ENCODE measurements around the gene CFAP74. TPM values are rescaled to one million over a fixed set of nuclear protein-coding genes. Genes with fewer than 3 reads are reported as not detected.
A peak's percentile ranks its signal among the peaks of the same experiment; 100 is the strongest.

The CFAP74 gene
- total RNA-seq, 1 donor from 2014 or later: under 0.01 TPM

- Histone ChIP-seq H3K27me3 (ENCODE audit: control insufficient read depth in 3 of 3, insufficient read depth in 3 of 3, low read length in 3 of 3) (peaks cover 4 to 11% (median 10%) of the 10 kb centered on the region in 3 donors), H3K4me3 (ENCODE audit: low read length in 3 of 3) (no peak overlapping the region), H3K27ac (ENCODE audit: low read depth, low read length) (no peak overlapping the region), H3K9me3 (ENCODE audit: control insufficient read depth in 3 of 3, low read length in 3 of 3) (no peaks in the 10 kb centered on the region), H3K36me3 (ENCODE audit: control insufficient read depth in 3 of 3, insufficient read depth in 3 of 3, low read length in 3 of 3) (no peaks in the 10 kb centered on the region), H3K4me1 (ENCODE audit: control insufficient read depth in 3 of 3, insufficient read depth in 3 of 3, low read length in 3 of 3) (peaks cover 28 to 49% (median 40%) of the 10 kb centered on the region in 3 donors), H3K9ac (ENCODE audit: low read depth in 1 of 3, low read length in 3 of 3) (peak overlapping the region in 2 of 3 donors; percentile 32 to 62)
Observed at GRCh38 chr1:1893997-1894353, 109.6 kb downstream of the CFAP74 start.

GRCh38 chr1:1893291-1893985 lies 110.1 kb downstream of the CFAP74 start:
- Histone ChIP-seq H3K4me1 (ENCODE audit: control insufficient read depth in 3 of 3, insufficient read depth in 3 of 3, low read length in 3 of 3) (peaks cover 33 to 54% (median 44%) of the 10 kb centered on the region in 3 donors), H3K9ac (ENCODE audit: low read depth in 1 of 3, low read length in 3 of 3) (peak overlapping the region in 2 of 3 donors; percentile 33 to 50), H3K36me3 (ENCODE audit: control insufficient read depth in 3 of 3, insufficient read depth in 3 of 3, low read length in 3 of 3) (no peaks in the 10 kb centered on the region), H3K27ac (ENCODE audit: low read depth, low read length) (no peak overlapping the region), H3K9me3 (ENCODE audit: control insufficient read depth in 3 of 3, low read length in 3 of 3) (no peaks in the 10 kb centered on the region), H3K27me3 (ENCODE audit: control insufficient read depth in 3 of 3, insufficient read depth in 3 of 3, low read length in 3 of 3) (peaks cover 4 to 11% (median 10%) of the 10 kb centered on the region in 3 donors), H3K4me3 (ENCODE audit: low read length in 3 of 3) (no peak overlapping the region)

GRCh38 chr1:1892763-1893120 lies 110.8 kb downstream of the CFAP74 start:
- Histone ChIP-seq H3K27ac (ENCODE audit: low read depth, low read length) (peak overlapping the region; percentile 76), H3K36me3 (ENCODE audit: control insufficient read depth in 3 of 3, insufficient read depth in 3 of 3, low read length in 3 of 3) (no peaks in the 10 kb centered on the region), H3K27me3 (ENCODE audit: control insufficient read depth in 3 of 3, insufficient read depth in 3 of 3, low read length in 3 of 3) (peaks cover 4 to 11% (median 10%) of the 10 kb centered on the region in 3 donors), H3K4me3 (ENCODE audit: low read length in 3 of 3) (peak overlapping the region in 2 of 3 donors; percentile 86 to 87), H3K9ac (ENCODE audit: low read depth in 1 of 3, low read length in 3 of 3) (peak overlapping the region in 2 of 3 donors; percentile 80 to 93), H3K4me1 (ENCODE audit: control insufficient read depth in 3 of 3, insufficient read depth in 3 of 3, low read length in 3 of 3) (peaks cover 38 to 57% (median 48%) of the 10 kb centered on the region in 3 donors), H3K9me3 (ENCODE audit: control insufficient read depth in 3 of 3, low read length in 3 of 3) (no peaks in the 10 kb centered on the region)

- Histone ChIP-seq H3K36me3 (ENCODE audit: control insufficient read depth in 3 of 3, insufficient read depth in 3 of 3, low read length in 3 of 3) (no peaks in the 10 kb centered on the region), H3K27ac (ENCODE audit: low read depth, low read length) (peak overlapping the region; percentile 76), H3K9me3 (ENCODE audit: control insufficient read depth in 3 of 3, low read length in 3 of 3) (no peaks in the 10 kb centered on the region), H3K4me3 (ENCODE audit: low read length in 3 of 3) (peak overlapping the region; percentile 68 to 87 (median 86)), H3K9ac (ENCODE audit: low read depth in 1 of 3, low read length in 3 of 3) (peak overlapping the region; percentile 80 to 93 (median 81)), H3K27me3 (ENCODE audit: control insufficient read depth in 3 of 3, insufficient read depth in 3 of 3, low read length in 3 of 3) (peaks cover 4 to 11% (median 10%) of the 10 kb centered on the region in 3 donors), H3K4me1 (ENCODE audit: control insufficient read depth in 3 of 3, insufficient read depth in 3 of 3, low read length in 3 of 3) (peaks cover 43 to 57% (median 50%) of the 10 kb centered on the region in 3 donors)
Observed at GRCh38 chr1:1892079-1892762, 111.4 kb downstream of the CFAP74 start.

GRCh38 chr1:1891349-1892078 lies 112.1 kb downstream of the CFAP74 start:
- Histone ChIP-seq H3K36me3 (ENCODE audit: control insufficient read depth in 3 of 3, insufficient read depth in 3 of 3, low read length in 3 of 3) (no peaks in the 10 kb centered on the region), H3K4me1 (ENCODE audit: control insufficient read depth in 3 of 3, insufficient read depth in 3 of 3, low read length in 3 of 3) (peaks cover 47 to 57% (median 50%) of the 10 kb centered on the region in 3 donors), H3K27me3 (ENCODE audit: control insufficient read depth in 3 of 3, insufficient read depth in 3 of 3, low read length in 3 of 3) (peaks cover 4 to 11% (median 10%) of the 10 kb centered on the region in 3 donors), H3K4me3 (ENCODE audit: low read length in 3 of 3) (peak overlapping the region; percentile 68 to 87 (median 86)), H3K9ac (ENCODE audit: low read depth in 1 of 3, low read length in 3 of 3) (peak overlapping the region; percentile 80 to 93 (median 81)), H3K9me3 (ENCODE audit: control insufficient read depth in 3 of 3, low read length in 3 of 3) (no peaks in the 10 kb centered on the region), H3K27ac (ENCODE audit: low read depth, low read length) (peak overlapping the region; percentile 76)

- Histone ChIP-seq H3K4me1 (ENCODE audit: control insufficient read depth in 3 of 3, insufficient read depth in 3 of 3, low read length in 3 of 3) (peaks cover 49 to 56% (median 50%) of the 10 kb centered on the region in 3 donors), H3K27me3 (ENCODE audit: control insufficient read depth in 3 of 3, insufficient read depth in 3 of 3, low read length in 3 of 3) (peaks cover 1 to 8% (median 7%) of the 10 kb centered on the region in 3 donors), H3K36me3 (ENCODE audit: control insufficient read depth in 3 of 3, insufficient read depth in 3 of 3, low read length in 3 of 3) (no peaks in the 10 kb centered on the region)
Observed at GRCh38 chr1:1890506-1891348, 112.9 kb downstream of the CFAP74 start, which contains the start of gene GNB1. TSS of gene GNB1 (minus strand) at chr1:1891087. CDS start at chr1:1825453, 65,634 bp downstream.

GRCh38 chr1:1889847-1890505 lies 113.6 kb downstream of the CFAP74 start:
- peak overlapping the region; percentile 51 for H3K27ac ChIP-seq (ENCODE audit: low read depth, low read length)
- H3K9ac ChIP-seq (ENCODE audit: low read depth in 1 of 3, low read length in 3 of 3): peak overlapping the region; percentile 74 to 80 (median 79)
- H3K4me1 ChIP-seq (ENCODE audit: control insufficient read depth in 3 of 3, insufficient read depth in 3 of 3, low read length in 3 of 3): peaks cover 41 to 48% (median 46%) of the 10 kb centered on the region in 3 donors
- no peaks in the 10 kb centered on the region for H3K36me3 ChIP-seq (ENCODE audit: control insufficient read depth in 3 of 3, insufficient read depth in 3 of 3, low read length in 3 of 3)
- peak overlapping the region; percentile 69 to 78 (median 77) for H3K4me3 ChIP-seq (ENCODE audit: low read length in 3 of 3)
- peaks cover 0 to 4% (median 0%) of the 10 kb centered on the region in 3 donors for H3K27me3 ChIP-seq (ENCODE audit: control insufficient read depth in 3 of 3, insufficient read depth in 3 of 3, low read length in 3 of 3)
- H3K9me3 ChIP-seq (ENCODE audit: control insufficient read depth in 3 of 3, low read length in 3 of 3): no peaks in the 10 kb centered on the region

More at GRCh38 chr1:1890506-1891348, 112.9 kb downstream of the CFAP74 start, which contains the start of gene GNB1:
- peak within 1 kb of the TSS; percentile 80 to 93 (median 81) for H3K9ac ChIP-seq (ENCODE audit: low read depth in 1 of 3, low read length in 3 of 3)
- H3K9me3 ChIP-seq (ENCODE audit: control insufficient read depth in 3 of 3, low read length in 3 of 3): no peaks in the 10 kb centered on the region
- H3K4me3 ChIP-seq (ENCODE audit: low read length in 3 of 3): peak within 1 kb of the TSS; percentile 69 to 87 (median 86)
- H3K27ac ChIP-seq (ENCODE audit: low read depth, low read length): peak within 1 kb of the TSS; percentile 76

GRCh38 chr1:1889090-1889750 lies 114.4 kb downstream of the CFAP74 start:
- no peaks in the 10 kb centered on the region for H3K36me3 ChIP-seq (ENCODE audit: control insufficient read depth in 3 of 3, insufficient read depth in 3 of 3, low read length in 3 of 3)
- peak overlapping the region; percentile 74 to 80 (median 79) for H3K9ac ChIP-seq (ENCODE audit: low read depth in 1 of 3, low read length in 3 of 3)
- H3K27me3 ChIP-seq (ENCODE audit: control insufficient read depth in 3 of 3, insufficient read depth in 3 of 3, low read length in 3 of 3): no peaks in the 10 kb centered on the region
- peak overlapping the region; percentile 69 to 78 (median 77) for H3K4me3 ChIP-seq (ENCODE audit: low read length in 3 of 3)
- H3K4me1 ChIP-seq (ENCODE audit: control insufficient read depth in 3 of 3, insufficient read depth in 3 of 3, low read length in 3 of 3): peaks cover 36 to 41% (median 39%) of the 10 kb centered on the region in 3 donors
- no peaks in the 10 kb centered on the region for H3K9me3 ChIP-seq (ENCODE audit: control insufficient read depth in 3 of 3, low read length in 3 of 3)
- H3K27ac ChIP-seq (ENCODE audit: low read depth, low read length): peak overlapping the region; percentile 51
